Measurements from ENCODE around the gene MYH11.
"Not testable (repeated sequence)": the region's sequence is repeated elsewhere in the genome, so short reads cannot be mapped to it uniquely, and the experiment has no call there.

MYH11 gene

DNA sequence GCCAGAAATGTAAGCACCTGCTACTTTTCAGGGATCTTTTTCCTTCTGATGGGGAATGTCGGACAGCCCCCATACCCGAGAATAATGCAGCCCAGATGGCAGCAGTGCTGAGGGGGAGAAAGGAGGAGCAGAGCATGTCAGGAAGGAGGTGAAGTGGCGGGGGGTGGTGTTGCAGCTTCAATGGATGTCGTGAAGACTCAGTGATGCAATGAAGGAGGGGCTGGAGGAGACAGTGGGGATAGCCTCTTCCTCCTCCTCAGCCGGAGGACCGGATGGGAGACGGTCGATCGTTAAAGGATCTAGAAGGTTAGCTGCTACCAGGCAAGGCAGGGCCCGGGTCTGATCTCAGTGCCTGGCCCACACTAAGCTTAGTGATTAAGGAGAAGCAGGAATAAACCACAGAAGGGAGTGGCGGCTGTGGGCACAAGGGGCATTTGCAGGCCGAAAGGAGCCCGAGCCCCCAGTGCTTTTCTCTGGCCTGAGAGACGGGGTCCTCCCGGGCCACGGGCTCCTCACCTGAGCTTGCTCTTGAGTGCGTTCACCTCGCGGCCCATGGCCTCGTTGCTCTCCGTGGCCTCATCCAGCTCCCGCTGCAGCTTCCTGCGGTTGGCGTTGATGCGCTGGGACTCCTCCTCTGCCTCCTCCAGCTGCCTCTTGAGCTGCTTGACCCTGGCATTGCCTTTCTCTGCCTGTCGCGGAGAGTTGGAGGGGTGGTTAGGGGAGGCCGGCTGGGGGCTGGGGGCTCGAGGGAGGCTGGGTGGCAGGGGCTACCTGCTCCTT, 142.2 kb downstream of the MYH11 start:
- DNase-seq (ENCODE audit: low spot score), result no peak

DNA sequence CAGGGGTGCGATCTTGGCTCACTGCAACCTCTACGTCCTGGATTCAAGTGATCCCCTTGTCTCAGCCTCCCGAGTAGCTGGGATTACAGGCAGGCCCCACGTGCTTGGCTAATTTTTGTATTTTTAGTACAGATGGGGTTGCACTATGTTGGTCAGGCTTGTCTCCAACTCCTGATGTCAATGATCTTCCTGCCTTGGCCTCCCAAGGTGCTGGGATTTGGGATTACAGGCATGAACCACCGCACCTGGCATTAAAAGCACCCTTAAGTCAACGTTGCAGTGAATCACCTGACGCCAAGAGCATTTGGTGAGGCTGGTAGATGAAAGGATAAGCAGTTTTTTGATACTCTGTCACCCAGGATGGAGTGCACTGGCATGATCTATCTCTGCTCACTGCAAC, 147.8 kb downstream of the MYH11 start:
- DNase-seq (ENCODE audit: low spot score), result no peak

DNA sequence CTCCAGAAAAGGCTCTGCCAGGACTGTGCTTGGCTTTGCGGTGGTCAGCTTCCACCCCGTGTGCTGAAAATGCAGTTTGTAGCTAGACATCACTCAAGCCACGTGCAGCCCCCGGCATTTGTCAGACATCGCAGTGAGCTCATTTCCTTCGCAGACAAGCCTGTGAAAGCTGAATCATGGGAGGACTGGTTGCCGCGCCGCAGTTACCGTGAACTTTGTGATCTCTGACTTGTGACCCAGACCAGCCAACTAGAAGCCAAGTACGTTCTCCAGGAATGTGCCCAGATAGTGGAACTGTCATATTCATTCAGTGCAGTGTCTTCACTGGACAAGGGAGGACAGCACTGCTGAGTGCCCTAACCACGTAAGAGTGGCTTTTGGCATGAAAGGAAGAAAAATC, 148.7 kb downstream of the MYH11 start:
- no peak for DNase-seq (ENCODE audit: low spot score)

DNA sequence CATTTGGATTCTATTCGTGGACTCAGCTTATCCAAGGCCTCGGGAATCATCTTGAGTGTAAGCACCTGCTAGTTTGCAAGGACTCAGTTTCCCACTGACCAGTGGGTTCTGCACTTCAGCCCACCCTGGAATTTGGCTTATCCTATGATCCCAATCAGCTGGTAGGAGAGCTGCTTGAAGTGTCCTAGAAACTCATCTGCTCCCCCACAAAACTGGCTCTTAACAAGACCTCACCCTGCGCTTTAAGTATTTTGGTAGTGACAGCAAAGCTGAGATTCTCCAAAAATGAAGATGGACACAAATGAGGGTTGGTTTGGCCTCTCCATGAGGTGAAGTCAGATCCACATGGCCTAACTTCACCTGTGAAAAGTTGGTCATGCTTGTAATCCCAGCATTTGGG, 149.5 kb downstream of the MYH11 start:
- no peak for DNase-seq (ENCODE audit: low spot score)

DNA sequence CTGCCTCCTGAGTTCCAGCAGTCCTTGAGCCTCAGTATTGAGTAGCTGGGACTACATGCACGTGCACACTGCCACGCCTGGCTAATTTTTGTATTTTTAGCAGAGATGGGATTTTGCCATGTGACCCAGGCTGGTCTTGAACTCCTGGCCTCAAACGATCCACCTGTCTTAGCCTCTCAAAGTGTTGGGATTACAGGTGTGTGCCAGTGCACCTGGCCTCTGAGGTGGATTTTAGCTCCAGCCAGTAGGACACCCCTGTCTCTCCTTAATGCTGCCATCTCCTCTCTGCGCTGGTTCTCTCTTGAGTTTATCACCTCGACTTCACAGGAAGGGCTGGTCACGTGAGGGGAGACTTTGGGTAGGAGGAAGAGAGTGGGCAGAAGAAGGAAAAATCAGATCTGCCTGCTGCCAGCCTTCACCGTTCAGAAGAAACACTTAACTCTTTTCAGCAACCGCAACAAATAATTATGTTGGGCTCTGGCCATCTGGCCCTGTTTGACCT, 151.7 kb downstream of the MYH11 start:
- DNase-seq (ENCODE audit: low spot score), result no peak

DNA sequence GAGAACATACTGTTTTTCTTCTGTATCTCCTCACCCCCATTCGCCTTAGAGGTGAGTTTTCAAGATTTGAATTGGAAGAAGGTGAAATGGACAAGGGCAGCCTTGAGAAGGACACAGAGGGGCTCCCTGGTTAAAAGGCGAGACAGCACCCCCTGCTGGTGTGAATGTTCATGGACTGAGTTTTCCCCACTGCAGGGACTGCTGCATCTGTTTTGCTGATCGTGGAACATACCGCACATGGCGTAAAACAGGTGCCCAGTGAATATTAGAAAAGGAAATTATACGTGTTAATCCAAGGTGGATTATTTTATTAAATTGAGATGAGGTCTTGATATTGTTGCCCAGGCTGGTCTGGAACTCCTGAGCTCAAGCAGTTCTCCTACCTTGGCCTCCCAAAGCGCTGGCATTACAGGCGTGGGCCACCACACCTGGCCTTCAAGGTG, 152.3 kb downstream of the MYH11 start:
- DNase-seq (ENCODE audit: low spot score), result peak; percentile 79

DNA sequence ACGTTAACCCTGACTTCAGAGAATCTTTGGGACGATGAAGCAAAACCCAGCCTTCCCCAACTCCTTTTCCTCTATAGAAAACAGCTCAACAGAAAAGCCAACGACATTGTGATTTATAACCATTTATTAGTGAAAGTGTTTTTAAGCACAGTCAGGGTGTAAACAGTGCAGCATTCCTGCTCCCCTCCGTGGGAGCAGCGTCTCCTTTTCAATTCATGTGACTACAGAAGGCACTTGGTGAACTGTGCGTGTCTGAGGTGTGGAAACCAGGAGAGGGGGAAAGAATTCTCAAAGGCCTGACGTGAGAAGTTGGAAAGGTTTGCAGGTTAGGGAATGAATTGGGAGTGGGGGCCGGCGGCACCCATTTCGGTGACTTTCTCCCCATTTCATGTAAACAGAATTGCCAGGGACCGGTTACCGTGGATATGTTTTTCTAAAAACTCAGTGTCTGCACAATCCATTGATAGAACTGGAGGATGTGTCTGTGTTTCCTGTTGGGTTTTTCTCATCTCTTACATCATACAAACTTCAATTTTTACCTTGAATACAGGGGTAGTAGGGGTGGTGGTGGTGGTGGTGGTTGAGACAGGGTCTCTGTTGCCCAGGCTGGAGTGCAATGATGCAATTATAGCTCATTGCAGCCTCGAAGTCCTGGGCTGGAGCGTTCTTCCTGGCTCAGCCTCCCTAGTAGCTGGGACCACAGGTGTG, 153.6 kb downstream of the MYH11 start:
- no peak for DNase-seq (ENCODE audit: low spot score)

DNA sequence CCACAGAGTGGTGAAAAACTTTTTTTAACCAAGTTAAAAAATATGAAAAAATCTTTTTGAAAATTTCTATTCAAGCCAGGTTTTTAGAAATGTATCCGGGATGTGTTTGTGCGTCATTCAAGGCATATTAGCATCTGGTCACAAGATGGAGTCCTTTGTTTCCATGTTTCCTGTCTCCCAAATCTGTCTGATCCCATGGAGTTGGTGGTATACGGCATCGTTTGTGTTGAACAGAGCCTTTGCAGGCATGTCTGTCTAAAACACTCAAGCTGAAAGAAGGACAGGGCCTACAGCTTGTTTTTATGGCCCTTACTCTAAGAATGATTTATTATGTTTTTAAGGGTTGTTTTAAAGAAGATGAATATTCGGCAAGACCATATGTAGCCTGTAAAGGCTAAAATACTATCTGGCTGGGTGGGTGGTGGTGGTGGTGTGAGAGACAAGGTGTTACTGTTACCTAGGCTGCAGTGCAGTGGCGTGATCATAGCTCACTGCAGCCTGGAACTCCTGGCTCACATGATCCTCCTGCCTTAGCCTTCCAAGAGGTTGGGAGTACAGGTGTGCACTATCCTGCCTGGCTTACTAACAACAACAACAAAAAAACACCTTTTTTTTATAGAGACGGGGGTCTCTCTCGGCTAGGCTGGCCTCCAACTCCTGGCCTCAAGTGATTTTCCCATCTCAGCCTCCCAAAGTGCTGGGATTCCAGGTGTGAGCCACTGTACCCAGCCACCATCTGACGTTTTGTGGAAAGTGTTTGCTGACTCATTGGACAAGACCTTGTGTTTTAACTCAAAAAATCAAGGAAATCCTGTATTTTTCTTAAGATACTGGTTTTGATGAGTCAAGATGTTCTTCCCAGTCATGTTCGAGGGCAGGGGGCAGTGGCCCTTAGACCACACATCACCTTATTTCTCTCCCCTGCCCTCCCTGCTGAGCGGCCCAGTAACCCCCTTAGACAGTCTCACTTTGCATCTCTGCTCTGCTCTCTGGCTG, 154.6 kb downstream of the MYH11 start:
- DNase-seq (ENCODE audit: low spot score), result no peak

DNA sequence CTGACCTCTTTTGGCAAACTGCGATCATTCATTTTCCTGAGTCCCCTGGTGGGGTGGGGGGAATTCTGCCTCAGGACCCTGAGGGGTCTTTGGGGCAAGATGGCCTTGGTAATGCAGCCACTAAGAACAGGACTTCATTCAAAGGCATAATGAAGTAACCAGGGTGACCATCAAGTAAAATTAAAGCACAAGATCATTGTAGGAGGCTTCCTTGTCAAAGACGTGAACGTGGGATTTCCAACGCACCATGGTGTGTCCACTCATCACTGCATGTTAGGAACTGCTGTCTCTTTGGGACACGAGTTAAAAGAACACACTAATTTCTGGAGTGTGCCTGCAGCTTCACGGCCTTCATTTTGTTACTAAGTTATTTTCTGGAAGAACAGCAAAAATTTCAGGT, 155.5 kb downstream of the MYH11 start:
- no peak for DNase-seq (ENCODE audit: low spot score)

DNA sequence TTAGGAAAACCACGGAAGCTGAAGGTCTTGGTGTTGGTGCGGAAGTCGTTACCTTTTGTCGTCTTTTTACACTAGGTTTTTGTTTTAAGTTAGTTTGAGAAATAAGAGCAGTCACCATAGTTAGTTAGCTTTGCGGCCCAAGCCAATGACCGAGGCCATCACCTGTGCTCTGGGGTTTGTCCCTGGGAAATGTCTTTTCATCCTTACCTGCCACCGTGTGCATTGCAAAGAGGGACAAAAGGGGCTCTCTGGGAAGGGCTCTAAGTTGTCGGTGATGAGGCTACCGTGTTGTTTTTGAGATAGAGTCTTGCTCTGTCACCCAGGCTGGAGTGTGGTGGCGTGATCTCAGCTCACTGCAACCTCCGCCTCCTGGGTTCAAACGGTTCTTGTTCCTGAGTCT, 157.0 kb downstream of the MYH11 start:
- DNase-seq (ENCODE audit: low spot score), result no peak

DNA sequence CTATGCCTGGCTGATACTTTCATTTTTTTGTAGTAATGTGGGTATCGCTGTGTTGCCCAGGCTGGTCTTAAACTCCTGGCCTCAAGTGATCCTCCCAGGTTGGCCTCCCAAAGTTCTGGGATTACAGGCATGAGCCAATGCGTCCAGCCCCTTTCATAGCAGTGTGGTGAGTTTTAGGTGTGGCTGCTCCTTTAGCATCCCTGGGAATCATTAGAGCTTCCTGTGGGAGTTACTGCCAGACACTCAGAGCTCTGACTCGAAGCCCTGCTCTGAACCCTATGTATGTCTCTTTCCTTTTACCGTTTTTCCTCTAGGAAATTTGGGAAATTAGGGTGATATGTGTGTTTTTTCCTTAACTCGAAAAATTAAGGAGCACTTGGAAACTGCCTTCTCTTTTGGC, 162.3 kb downstream of the MYH11 start:
- DNase-seq (ENCODE audit: low spot score), result no peak

DNA sequence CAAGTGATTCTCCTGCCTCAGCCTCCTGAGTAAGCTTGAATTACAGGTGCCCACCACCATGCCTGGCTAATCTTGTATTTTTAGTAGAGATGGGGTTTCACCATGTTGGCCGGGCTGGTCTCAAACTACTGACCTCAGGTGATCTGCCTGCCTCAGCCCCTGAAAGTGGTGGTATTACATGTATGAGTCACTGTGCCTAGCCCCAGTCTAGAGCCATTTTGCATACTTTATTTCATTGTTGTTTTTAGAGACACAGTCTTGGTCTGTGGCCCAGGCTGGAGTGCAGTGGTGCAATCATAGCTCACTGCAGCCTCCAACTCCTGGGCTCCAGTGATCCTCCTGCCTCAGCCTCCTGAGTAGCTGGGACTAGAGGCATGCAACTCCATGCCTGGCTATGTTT, 164.3 kb downstream of the MYH11 start:
- DNase-seq (ENCODE audit: low spot score), result not testable (repeated sequence)

DNA sequence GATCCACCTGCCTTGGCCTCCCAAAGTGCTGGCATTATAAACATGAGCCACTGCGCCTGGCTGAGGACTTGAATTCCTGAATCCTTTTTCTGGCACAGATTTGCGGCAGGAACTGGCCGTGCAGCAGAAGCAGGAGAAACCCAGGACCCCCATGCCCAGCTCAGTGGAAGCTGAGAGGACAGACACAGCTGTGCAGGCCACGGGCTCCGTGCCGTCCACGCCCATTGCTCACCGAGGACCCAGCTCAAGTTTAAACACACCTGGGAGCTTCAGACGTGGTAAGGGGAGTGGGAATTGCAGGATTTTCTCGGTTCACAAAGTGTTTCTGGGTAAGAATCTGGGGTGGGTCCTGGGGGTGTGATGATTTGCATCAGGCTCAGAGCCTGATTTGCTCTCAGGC, 165.8 kb downstream of the MYH11 start:
- no peak for DNase-seq (ENCODE audit: low spot score)

DNA sequence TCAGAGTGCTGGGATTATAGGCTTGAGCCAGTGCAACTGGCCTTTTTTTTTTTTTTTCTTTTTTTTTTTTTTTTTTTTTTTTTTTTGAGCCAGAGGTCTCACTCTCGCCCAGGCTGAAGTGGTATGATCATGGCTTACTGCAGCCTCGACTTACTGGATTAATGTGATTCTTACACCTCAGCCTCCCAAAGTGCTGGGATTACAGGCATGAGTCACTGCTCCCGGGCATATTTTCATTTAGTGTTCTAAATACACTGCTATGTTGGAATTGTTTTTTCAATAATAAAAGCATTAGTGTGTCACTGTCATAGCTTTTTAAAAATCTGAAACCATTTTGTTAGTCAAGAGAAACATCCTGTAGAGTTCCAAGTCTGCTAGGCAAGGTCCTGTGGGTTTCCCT, 166.5 kb downstream of the MYH11 start:
- no peak for DNase-seq (ENCODE audit: low spot score)

DNA sequence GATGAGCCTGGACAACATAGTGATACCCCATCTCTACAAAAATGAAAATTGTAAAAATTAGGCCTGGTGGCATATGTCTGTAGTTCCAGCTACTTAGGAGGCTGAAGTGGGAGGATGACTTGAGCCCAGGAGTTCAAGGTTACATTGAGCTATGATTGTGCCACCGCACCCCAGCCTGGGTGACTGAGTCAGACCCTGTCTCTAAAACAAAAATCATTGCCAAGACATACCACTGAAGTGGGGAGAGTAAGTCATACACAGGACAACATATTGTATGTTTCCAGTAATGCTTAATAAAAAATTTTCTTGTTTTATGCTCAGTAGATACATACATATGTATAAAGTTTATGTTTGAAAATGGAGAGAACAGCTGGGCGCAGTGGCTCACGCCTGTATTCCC, 167.5 kb downstream of the MYH11 start:
- no peak for DNase-seq (ENCODE audit: low spot score)

DNA sequence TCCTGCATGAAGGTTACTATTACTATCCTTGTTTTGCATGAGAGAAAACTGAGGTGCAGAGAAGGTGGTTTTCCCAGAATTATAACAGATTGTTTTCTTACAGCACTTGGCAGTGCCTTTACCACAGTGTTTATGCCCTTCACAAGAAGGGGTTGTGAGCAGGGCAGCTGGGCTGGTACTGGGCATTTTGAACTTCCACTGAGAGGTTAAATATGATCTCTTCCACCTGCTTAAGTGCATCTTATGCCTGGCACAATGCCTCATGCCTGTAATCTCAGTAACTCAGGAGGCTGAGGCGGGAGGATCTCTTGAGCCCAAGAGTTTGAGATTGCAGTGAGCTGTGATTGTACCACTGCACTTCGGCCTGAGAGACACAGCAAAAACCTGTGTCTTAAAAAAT, 170.5 kb downstream of the MYH11 start:
- DNase-seq (ENCODE audit: low spot score), result no peak

DNA sequence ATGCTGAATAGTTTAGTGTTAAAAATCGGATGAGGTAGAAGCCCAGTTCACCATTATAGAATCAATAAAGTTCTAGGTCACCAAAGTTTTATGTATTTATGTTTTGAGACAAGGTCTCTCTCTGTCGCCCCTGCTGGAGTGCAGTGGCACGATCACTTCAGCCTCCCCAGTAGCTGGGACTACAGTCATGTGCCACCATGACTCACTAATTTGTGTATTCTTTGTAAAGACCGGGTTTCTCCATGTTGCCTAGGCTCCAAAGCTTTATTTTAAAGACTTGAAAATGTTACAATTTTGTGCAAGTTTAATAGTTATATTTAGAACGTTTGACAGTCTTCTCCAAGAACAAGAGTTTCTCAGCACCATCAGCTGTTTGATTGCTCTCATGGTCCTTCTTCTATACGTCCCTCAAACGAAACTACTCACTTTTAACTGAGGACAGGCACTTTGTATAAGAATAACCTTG, 174.7 kb downstream of the MYH11 start:
- peak; percentile 76 for DNase-seq (ENCODE audit: low spot score)

DNA sequence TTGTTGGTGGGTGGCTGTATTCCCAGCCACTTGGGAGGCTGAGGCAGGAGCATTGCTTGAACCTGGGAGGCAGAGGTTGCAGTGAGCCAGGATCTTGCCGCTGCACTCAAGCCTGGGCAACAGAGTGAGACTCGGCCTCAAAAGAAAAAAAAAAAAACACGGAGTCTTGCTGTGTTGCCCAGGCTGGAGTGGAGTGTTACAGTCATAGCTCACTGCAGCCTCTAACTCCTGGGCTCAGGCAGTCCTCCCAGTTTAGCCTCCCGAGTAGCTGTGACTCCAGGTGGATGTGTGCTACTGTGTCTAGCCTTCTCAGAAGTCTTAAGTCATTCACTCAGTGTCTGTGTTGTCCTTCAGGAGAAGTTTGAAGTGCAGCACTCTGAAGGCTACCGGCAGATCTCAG, 179.4 kb downstream of the MYH11 start:
- DNase-seq (ENCODE audit: low spot score), result no peak

DNA sequence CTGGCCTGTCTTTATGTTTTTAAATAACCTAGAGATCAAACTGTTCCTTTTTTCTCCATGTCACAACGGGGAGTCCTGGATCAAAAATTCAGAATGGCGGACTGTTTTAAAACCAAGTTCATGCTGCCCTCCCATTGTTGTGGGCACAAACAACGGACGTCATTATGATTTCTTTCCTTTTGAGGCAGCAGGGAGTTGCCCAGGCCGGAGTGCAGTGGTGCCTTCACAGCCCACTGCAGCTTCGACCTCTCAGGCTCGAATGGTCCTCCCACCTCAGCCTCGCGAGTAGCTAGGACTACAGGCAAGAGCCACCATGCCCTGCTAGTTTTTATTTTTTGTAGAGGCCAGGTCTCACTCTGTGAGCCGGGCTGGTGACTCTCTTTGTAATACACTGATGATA, 180.3 kb downstream of the MYH11 start:
- peak; percentile 56 for DNase-seq (ENCODE audit: low spot score)

DNA sequence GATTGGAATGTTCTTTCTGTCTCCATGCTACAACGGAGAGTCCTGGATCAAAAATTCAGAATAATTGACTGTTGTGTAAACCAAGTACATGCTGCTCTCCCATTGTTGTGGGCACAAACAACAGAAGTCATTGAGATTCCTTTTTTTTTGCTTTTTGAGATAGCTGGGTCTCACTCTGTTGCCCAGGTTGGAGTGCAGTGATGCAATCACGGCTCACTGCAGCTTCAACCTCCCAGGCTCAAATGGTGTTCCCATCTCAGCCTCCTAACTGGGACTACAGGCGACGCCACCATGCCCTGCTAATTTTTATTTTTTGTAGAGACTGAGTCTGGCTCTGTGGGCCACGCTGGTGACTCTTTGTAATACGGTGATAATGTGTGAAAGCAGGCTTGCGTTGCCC, 182.3 kb downstream of the MYH11 start:
- DNase-seq (ENCODE audit: low spot score), result peak; percentile 64

DNA sequence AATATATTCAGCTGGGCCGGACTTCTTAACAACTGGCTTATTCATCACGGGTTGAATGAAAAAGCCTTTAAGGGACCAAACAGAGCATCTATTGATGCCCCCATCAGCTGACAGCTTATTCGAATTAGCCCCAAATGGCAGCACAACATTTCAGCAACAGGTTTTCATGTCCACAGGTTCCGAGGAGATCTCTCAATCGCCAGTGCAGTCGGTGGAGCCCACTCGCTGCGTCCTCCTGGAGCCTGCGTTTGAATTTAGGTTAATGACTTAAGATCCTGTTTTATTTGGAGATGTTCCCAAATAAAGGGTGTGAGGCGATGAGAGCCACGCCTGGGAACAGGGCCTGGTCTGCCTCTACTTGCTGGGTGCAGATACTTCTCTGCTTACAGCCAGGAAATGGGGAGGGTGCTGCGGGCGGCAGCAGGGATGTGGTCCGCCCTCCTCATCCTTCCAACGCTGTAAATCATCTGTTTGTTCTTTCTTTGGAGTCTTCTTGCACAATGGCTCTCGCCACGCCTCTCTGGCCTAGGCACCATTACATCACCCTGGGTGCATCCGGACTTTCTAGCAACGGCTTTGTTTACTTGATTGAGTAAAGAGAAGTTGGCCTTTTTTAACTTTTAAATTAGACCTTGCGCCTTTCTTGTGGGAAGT, 184.2 kb downstream of the MYH11 start:
- peak; percentile 97 for DNase-seq (ENCODE audit: low spot score)

DNA sequence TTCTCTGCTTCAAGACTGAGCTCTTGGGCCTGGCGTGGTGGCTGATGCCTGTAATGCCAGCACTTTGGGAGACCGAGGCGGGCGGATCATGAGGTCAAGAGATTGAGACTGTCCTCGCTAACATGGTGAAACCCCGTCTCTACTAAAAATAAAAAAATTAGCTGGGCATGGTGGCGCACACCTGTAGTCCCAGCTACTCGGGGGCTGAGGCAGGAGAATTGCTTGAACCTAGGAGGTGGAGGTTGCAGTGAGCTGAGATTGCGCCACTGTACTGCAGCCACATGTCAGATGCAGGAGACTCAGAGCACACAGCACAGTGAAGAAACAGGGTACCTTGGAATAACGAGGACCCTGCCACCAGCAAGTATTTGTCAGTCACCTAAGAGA, 184.7 kb downstream of the MYH11 start:
- DNase-seq (ENCODE audit: low spot score), result not testable (repeated sequence)
